ENCODE results near the gene SH2B3.

DNA sequence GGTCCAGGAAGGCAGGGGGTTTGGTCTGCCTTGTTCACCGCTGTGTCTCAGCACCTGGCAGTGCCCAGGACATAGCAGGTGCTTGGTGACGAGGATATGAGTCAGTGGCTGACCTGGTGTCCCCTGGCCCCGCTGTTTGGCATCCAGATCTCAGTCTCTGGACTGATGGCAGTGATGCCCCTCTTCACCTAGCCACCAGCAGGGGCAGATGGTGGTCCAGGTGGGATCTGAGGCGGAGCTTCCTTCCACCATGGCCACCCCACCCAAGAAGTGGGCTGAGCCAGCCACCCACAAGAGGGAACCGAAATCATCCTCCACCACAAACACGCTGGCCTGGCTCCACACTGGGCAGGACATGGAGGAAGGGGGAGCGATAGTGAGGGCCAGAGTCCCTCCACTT lies 16.1 kb upstream of the SH2B3 start:
- TF ChIP-seq CTCF (IDR thresholded peaks at IDR 0.05; ENCODE audit: low read length) (no peak), EZH2phosphoT487 (IDR thresholded peaks at IDR 0.05; ENCODE audit: low read length) (no peak), EZH2 (optimal IDR thresholded peaks at IDR 0.05; ENCODE audit: low read depth, low read length) (no peak)
